ENCODE results near the gene KSR2. TPM values are rescaled to one million over a fixed set of nuclear protein-coding genes. Genes with fewer than 3 reads are reported as not detected.
A peak's percentile ranks its signal among the peaks of the same experiment; 100 is the strongest.
"Not testable (repeated sequence)": the region's sequence is repeated elsewhere in the genome, so short reads cannot be mapped to it uniquely, and the experiment has no call there.

Gene KSR2
- total RNA-seq, 2 donors from 2014 or later = 0.05 TPM; not detected in 1

- intact Hi-C loops (cut with DNase I) = no loop called here
- DNase-seq (ENCODE audit: low spot score) = no peak
These were observed 235.8 kb downstream of the KSR2 start for GRCh38 chr12:117732761-117733548.

GRCh38 chr12:117731131-117731530 is 237.7 kb downstream of the KSR2 start:
- intact Hi-C loops (cut with DNase I); DNase-seq (ENCODE audit: low spot score): not testable (repeated sequence)

- intact Hi-C loops (cut with DNase I) = no loop called here
- no peak for DNase-seq (ENCODE audit: low spot score)
These were observed 241.5 kb downstream of the KSR2 start for GRCh38 chr12:117727301-117727700.

- no peak for DNase-seq (ENCODE audit: low spot score)
- intact Hi-C loops (cut with DNase I) = no loop called here
These were observed 244.2 kb downstream of the KSR2 start for GRCh38 chr12:117724543-117724942.

GRCh38 chr12:117718559-117718958 is 250.2 kb downstream of the KSR2 start:
- intact Hi-C loops (cut with DNase I) = no loop called here
- no peak for DNase-seq (ENCODE audit: low spot score)

GRCh38 chr12:117718141-117718540 is 250.6 kb downstream of the KSR2 start:
- DNase-seq (ENCODE audit: low spot score) = no peak
- intact Hi-C loops (cut with DNase I) = no loop called here

GRCh38 chr12:117714203-117714602 is 254.6 kb downstream of the KSR2 start:
- no peak for DNase-seq (ENCODE audit: low spot score)
- intact Hi-C loops (cut with DNase I) = no loop called here

GRCh38 chr12:117710121-117710520 is 258.7 kb downstream of the KSR2 start:
- intact Hi-C loops (cut with DNase I) = no loop called here
- no peak for DNase-seq (ENCODE audit: low spot score)

- intact Hi-C loops (cut with DNase I) = no loop called here
- DNase-seq (ENCODE audit: low spot score) = no peak
These were observed 260.9 kb downstream of the KSR2 start for GRCh38 chr12:117707861-117708260.

GRCh38 chr12:117703584-117703983 is 265.2 kb downstream of the KSR2 start:
- DNase-seq (ENCODE audit: low spot score) = no peak
- intact Hi-C loops (cut with DNase I) = no loop called here

- DNase-seq (ENCODE audit: low spot score) = no peak
- intact Hi-C loops (cut with DNase I) = no loop called here
These were observed 266.0 kb downstream of the KSR2 start for GRCh38 chr12:117702741-117703140.

- intact Hi-C loops (cut with DNase I) = no loop called here
- DNase-seq (ENCODE audit: low spot score) = no peak
These were observed 269.2 kb downstream of the KSR2 start for GRCh38 chr12:117699575-117699974.

GRCh38 chr12:117699118-117699517 is 269.7 kb downstream of the KSR2 start:
- intact Hi-C loops (cut with DNase I) = no loop called here

GRCh38 chr12:117695956-117696355 is 272.8 kb downstream of the KSR2 start:
- intact Hi-C loops (cut with DNase I) = no loop called here
- no peak for DNase-seq (ENCODE audit: low spot score)

More at GRCh38 chr12:117699118-117699517, 269.7 kb downstream of the KSR2 start:
- DNase-seq (ENCODE audit: low spot score) = no peak

GRCh38 chr12:117692512-117692911 is 276.3 kb downstream of the KSR2 start:
- intact Hi-C loops (cut with DNase I) = loop anchor here in 1 of 2 donors (5.0 kb wide), 1 partner anchor 465 kb away; no protein-coding TSS in a partner anchor
- no peak for DNase-seq (ENCODE audit: low spot score)

- DNase-seq (ENCODE audit: low spot score) = no peak
- intact Hi-C loops (cut with DNase I) = loop anchor here in 1 of 2 donors (5.0 kb wide), 1 partner anchor 467 kb away; no protein-coding TSS in a partner anchor
These were observed 278.9 kb downstream of the KSR2 start for GRCh38 chr12:117689857-117690256.

GRCh38 chr12:117688446-117688845 is 280.3 kb downstream of the KSR2 start:
- intact Hi-C loops (cut with DNase I) = no loop called here

GRCh38 chr12:117686911-117687377 is 281.8 kb downstream of the KSR2 start:
- peak; percentile 89 for DNase-seq (ENCODE audit: low spot score)
- intact Hi-C loops (cut with DNase I) = no loop called here

More at GRCh38 chr12:117688446-117688845, 280.3 kb downstream of the KSR2 start:
- no peak for DNase-seq (ENCODE audit: low spot score)

GRCh38 chr12:117686210-117686609 is 282.6 kb downstream of the KSR2 start:
- DNase-seq (ENCODE audit: low spot score) = no peak
- intact Hi-C loops (cut with DNase I) = no loop called here

- intact Hi-C loops (cut with DNase I) = no loop called here
- peak; percentile 89 for DNase-seq (ENCODE audit: low spot score)
These were observed 283.5 kb downstream of the KSR2 start for GRCh38 chr12:117685110-117685926.
